Ishikawa (cell line): ENCODE results near the gene OSCP1.

Experiments
- RAD21 ChIP-seq: IDR thresholded peaks from 2 replicates; pipeline ENCODE4 v1.6.1; 2012; ENCODE audit warnings: low read depth
- TAF1 ChIP-seq: IDR thresholded peaks from 2 replicates; pipeline ENCODE4 v1.6.1; 2012; ENCODE audit warnings: low read depth, mild to moderate bottlenecking
- TCF12 ChIP-seq: IDR thresholded peaks from 2 replicates; pipeline ENCODE4 v1.6.1; 2012; ENCODE audit warnings: low read depth
- TEAD4 ChIP-seq: IDR thresholded peaks from 2 replicates; pipeline ENCODE4 v1.6.1; 2012
- ZBTB7A ChIP-seq: IDR thresholded peaks from 2 replicates; pipeline ENCODE4 v1.6.1; 2012; ENCODE audit warnings: low read depth

- no peak for TF ChIP-seq TEAD4
- TF ChIP-seq RAD21 = no peak
- TF ChIP-seq ZBTB7A = no peak
- no peak for TF ChIP-seq TAF1
- TF ChIP-seq TCF12 = no peak
Measured at GRCh38 chr1:36443297-36443696, 7.0 kb downstream of the OSCP1 start.
